ENCODE data around the gene EPX. TPM values are rescaled to one million over a fixed set of nuclear protein-coding genes. Genes with fewer than 3 reads are reported as not detected.

The EPX gene
- total RNA-seq, 2 experiments from 2014 or later, result not detected

DNA sequence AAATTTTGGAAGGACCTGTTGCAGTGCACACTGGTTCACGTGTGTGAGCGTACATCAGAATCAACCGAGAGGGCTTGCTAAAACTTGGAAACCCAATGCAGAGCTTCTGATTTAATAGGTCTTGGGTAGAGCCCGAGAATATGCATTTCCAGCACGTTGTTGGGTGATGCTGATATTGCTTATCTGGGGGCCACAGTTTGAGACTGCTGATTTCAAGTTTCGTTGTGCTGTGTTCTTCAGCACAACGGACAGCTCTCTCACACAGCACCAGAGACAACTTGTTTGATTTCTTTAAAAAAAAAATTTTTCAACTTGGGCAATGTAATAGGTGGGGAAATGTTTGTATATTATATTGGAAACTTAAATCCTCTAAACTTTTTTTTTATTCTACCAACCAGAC is 16.3 kb upstream of the EPX start:
- intact Hi-C loops (cut with DNase I, micrococcal nuclease), result no loop called here
- TF ChIP-seq, protein P1, sequence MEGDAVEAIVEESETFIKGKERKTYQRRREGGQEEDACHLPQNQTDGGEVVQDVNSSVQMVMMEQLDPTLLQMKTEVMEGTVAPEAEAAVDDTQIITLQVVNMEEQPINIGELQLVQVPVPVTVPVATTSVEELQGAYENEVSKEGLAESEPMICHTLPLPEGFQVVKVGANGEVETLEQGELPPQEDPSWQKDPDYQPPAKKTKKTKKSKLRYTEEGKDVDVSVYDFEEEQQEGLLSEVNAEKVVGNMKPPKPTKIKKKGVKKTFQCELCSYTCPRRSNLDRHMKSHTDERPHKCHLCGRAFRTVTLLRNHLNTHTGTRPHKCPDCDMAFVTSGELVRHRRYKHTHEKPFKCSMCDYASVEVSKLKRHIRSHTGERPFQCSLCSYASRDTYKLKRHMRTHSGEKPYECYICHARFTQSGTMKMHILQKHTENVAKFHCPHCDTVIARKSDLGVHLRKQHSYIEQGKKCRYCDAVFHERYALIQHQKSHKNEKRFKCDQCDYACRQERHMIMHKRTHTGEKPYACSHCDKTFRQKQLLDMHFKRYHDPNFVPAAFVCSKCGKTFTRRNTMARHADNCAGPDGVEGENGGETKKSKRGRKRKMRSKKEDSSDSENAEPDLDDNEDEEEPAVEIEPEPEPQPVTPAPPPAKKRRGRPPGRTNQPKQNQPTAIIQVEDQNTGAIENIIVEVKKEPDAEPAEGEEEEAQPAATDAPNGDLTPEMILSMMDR (IDR thresholded peaks at IDR 0.05), result no peak
- Mint-ChIP-seq H3K4me3 (no peak overlapping the region), H3K9me3 (no peaks in the 10 kb centered on the region), H3K36me3 (ENCODE audit: low read depth) (no peaks in the 10 kb centered on the region), H3K27ac (no peak overlapping the region), H3K27me3 (peaks cover 5% of the 10 kb centered on the region), H3K4me1 (ENCODE audit: low read depth) (peaks cover 16% of the 10 kb centered on the region)
- ATAC-seq (ENCODE audit: poor library complexity), result no peak
- Histone ChIP-seq H3K4me1 (ENCODE audit: insufficient read depth, low read length) (peaks cover 13% of the 10 kb centered on the region), H3K27me3 (ENCODE audit: control insufficient read depth in 1 of 2, insufficient read depth in 2 of 2, low read length in 2 of 2) (no peaks in the 10 kb centered on the region), H3K9me3 (ENCODE audit: control insufficient read depth in 1 of 2, insufficient read depth in 1 of 2, low read length in 2 of 2) (peaks cover 0 to 4% of the 10 kb centered on the region in 2 experiments), H3K27ac (ENCODE audit: low read depth in 1 of 2, low read length in 2 of 2) (no peak overlapping the region), H3K4me3 (ENCODE audit: low read length) (no peak overlapping the region), H3K36me3 (ENCODE audit: insufficient read depth, low read length) (no peaks in the 10 kb centered on the region)
- ChIA-PET CTCF (no interaction called here), POLR2A (interaction anchor here (0.8 kb wide), 1 partner anchor 54 kb away, joined by 5 read pairs; no protein-coding TSS in a partner anchor)
- DNase-seq, result peak in 2 of 14 experiments; percentile 27 to 42

DNA sequence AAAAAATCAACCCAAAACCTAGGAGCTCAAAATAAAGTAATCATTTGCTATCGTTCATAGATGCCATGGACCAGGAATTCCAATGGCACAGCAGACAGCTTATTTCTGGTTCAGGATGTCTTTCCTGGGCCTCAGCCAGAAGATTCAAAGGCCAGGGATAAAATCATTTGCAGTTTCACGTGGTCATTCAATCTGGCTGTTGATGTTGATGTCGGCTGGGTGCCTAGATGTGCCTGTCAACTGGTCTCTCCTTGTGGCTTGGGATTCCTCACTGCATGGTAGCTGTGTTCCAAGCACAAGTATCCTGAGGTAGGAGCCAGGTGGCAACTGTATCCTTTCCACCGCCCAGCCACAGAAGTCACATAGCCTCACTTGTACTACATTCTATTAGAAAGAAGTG is 10.7 kb upstream of the EPX start:
- no peak for ATAC-seq (ENCODE audit: poor library complexity)
- H3K36me3 Mint-ChIP-seq (ENCODE audit: low read depth), result no peaks in the 10 kb centered on the region
- no peak overlapping the region for H3K27ac Mint-ChIP-seq
- no peak overlapping the region for H3K4me3 Mint-ChIP-seq
- H3K9me3 Mint-ChIP-seq, result no peaks in the 10 kb centered on the region
- no peaks in the 10 kb centered on the region for H3K36me3 ChIP-seq (ENCODE audit: insufficient read depth, low read length)
- H3K27me3 ChIP-seq (ENCODE audit: control insufficient read depth in 1 of 2, insufficient read depth in 2 of 2, low read length in 2 of 2), result no peaks in the 10 kb centered on the region
- H3K4me1 ChIP-seq (ENCODE audit: insufficient read depth, low read length), result no peaks in the 10 kb centered on the region
- TF ChIP-seq, protein P1 (IDR thresholded peaks at IDR 0.05), result no peak
- H3K4me3 ChIP-seq (ENCODE audit: low read length), result no peak overlapping the region
- H3K27ac ChIP-seq (ENCODE audit: low read depth in 1 of 2, low read length in 2 of 2), result no peak overlapping the region
- ChIA-PET CTCF (interaction anchor here (0.6 kb wide), 1 partner anchor 1286 kb away, joined by 3 read pairs; no protein-coding TSS in a partner anchor), POLR2A (interaction anchor here (0.8 kb wide), 1 partner anchor 20 kb away, joined by 3 read pairs; no protein-coding TSS in a partner anchor)
- intact Hi-C loops (cut with DNase I, micrococcal nuclease), result no loop called here
- H3K27me3 Mint-ChIP-seq, result peaks cover 9% of the 10 kb centered on the region
- no peak for DNase-seq
- no peaks in the 10 kb centered on the region for H3K4me1 Mint-ChIP-seq (ENCODE audit: low read depth)
- H3K9me3 ChIP-seq (ENCODE audit: control insufficient read depth in 1 of 2, insufficient read depth in 1 of 2, low read length in 2 of 2), result peaks cover 0 to 2% of the 10 kb centered on the region in 2 experiments

DNA sequence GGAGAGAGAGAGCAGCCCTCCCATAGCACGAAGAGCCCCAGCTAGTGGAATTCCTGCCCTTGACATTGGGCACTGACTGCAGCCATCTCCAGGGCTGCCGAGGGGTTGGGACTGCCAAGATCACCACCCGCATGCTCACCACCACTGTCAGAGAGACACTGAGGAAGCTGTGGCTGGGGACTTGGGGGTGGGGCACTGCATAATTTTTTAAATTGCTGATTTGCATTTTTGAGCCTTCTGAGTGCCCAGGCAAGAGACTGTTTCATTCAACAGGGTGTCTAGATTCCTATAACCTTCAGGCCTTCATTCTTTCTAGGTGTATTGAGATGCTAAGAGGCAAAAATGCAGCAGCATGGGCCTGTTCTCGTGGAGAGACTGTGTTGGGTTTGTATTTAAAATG is 9.0 kb upstream of the EPX start:
- H3K36me3 ChIP-seq (ENCODE audit: insufficient read depth, low read length), result no peaks in the 10 kb centered on the region
- no peak overlapping the region for H3K4me3 Mint-ChIP-seq
- no peaks in the 10 kb centered on the region for H3K9me3 ChIP-seq (ENCODE audit: control insufficient read depth in 1 of 2, insufficient read depth in 1 of 2, low read length in 2 of 2)
- intact Hi-C loops (cut with DNase I, micrococcal nuclease), result no loop called here
- H3K9me3 Mint-ChIP-seq, result no peaks in the 10 kb centered on the region
- peaks cover 4% of the 10 kb centered on the region for H3K27me3 Mint-ChIP-seq
- TF ChIP-seq, protein P1 (IDR thresholded peaks at IDR 0.05), result no peak
- no peaks in the 10 kb centered on the region for H3K27me3 ChIP-seq (ENCODE audit: control insufficient read depth in 1 of 2, insufficient read depth in 2 of 2, low read length in 2 of 2)
- no peak for ATAC-seq (ENCODE audit: poor library complexity)
- H3K4me1 Mint-ChIP-seq (ENCODE audit: low read depth), result no peaks in the 10 kb centered on the region
- H3K27ac ChIP-seq (ENCODE audit: low read depth in 1 of 2, low read length in 2 of 2), result no peak overlapping the region
- no peak overlapping the region for H3K4me3 ChIP-seq (ENCODE audit: low read length)
- no peak overlapping the region for H3K27ac Mint-ChIP-seq
- no peaks in the 10 kb centered on the region for H3K4me1 ChIP-seq (ENCODE audit: insufficient read depth, low read length)
- DNase-seq, result no peak
- H3K36me3 Mint-ChIP-seq (ENCODE audit: low read depth), result no peaks in the 10 kb centered on the region
- POLR2A ChIA-PET, result no interaction called here
- CTCF ChIA-PET, result no interaction called here
